Ishikawa (cell line): Measurements from ENCODE around the gene DPY19L2.
"Not testable (repeated sequence)": the region's sequence is repeated elsewhere in the genome, so short reads cannot be mapped to it uniquely, and the experiment has no call there.

ENCODE experiments used
- CEBPB ChIP-seq: IDR thresholded peaks from 2 replicates; pipeline ENCODE4 v1.6.1; 2012
- CREB1 ChIP-seq: IDR thresholded peaks from 2 replicates; pipeline ENCODE4 v1.6.1; 2012; ENCODE audit warnings: low read depth
- EGR1 ChIP-seq: IDR thresholded peaks from 2 replicates; pipeline ENCODE4 v1.6.1; 2012
- RAD21 ChIP-seq: IDR thresholded peaks from 2 replicates; pipeline ENCODE4 v1.6.1; 2012; ENCODE audit warnings: low read depth
- REST ChIP-seq: IDR thresholded peaks from 2 replicates; pipeline ENCODE4 v1.6.1; 2012; ENCODE audit warnings: low read depth, mild to moderate bottlenecking
- TAF1 ChIP-seq: IDR thresholded peaks from 2 replicates; pipeline ENCODE4 v1.6.1; 2012; ENCODE audit warnings: low read depth, mild to moderate bottlenecking
- TCF12 ChIP-seq: IDR thresholded peaks from 2 replicates; pipeline ENCODE4 v1.6.1; 2012; ENCODE audit warnings: low read depth
- TEAD4 ChIP-seq: IDR thresholded peaks from 2 replicates; pipeline ENCODE4 v1.6.1; 2012

- not testable (repeated sequence) for TF ChIP-seq CREB1, RAD21, TAF1, TCF12, EGR1, REST, TEAD4
- TF ChIP-seq CEBPB = peak; percentile 48
Observed at GRCh38 chr12:63663005-63663404, 5.3 kb downstream of the DPY19L2 start.
